Fibroblast of skin of back (primary cell): ENCODE data around the gene SLC44A5.

Experiments
- DNase-seq: peaks from one replicate; pipeline ENCODE4 v3.0.0-alpha.2; 2013

Gene SLC44A5

DNA sequence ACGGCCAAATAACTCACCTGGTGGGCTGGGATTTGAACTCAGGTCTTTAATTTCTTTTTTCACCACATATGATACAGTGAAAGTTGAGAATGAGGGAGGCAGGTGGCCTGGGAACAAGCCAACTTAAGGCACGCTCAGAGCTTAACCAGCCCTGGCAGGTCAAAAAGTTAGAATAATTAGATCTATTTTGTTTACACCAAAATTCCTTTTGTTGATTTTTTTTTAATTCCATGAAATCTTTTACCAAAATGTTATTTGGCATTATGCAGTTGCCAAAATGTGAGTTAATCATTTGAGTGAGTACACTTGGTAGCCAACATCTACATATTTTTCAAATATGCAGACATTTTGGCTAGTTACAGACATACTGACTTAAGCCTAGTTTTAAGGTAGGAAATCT, 439.9 kb downstream of the SLC44A5 start:
- no peak for DNase-seq

DNA sequence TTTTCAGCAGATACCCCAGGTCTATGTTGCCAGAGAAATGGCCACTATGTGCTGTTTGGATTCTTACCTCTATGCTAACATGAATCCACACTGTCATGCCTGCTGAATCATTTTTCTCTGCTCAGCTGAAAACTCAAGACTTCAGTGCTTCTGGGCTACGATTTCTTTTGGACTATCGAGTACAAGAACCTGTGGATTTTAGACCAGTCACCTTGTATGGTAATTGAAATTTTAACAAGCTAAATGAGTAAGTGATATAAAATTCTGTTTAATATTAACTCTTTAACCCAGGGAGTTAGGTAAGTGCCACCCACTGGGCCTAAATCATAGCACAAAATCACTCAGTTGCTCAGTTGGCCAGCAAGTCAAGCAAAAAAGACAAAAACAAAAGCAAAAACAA, 440.9 kb downstream of the SLC44A5 start:
- no peak for DNase-seq

DNA sequence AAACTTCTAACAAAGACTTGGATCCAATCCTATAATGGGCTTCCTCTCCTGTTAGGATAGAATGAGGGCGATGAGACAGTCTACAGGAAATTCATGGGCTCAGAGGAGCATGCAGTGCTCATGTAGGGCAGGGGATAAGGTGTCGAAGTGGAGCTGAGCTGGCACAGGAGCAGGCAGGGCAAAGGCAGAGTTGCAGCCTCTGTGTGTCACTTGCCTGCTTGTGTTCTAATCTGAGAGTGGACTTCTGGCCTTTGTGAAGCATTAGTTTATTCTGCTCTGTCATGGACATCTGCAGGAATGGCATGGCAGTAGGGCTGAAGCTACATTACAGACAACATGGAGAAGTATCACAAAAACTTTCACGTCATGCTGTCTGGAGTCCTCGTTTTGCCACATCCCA, 444.1 kb downstream of the SLC44A5 start:
- DNase-seq: no peak

DNA sequence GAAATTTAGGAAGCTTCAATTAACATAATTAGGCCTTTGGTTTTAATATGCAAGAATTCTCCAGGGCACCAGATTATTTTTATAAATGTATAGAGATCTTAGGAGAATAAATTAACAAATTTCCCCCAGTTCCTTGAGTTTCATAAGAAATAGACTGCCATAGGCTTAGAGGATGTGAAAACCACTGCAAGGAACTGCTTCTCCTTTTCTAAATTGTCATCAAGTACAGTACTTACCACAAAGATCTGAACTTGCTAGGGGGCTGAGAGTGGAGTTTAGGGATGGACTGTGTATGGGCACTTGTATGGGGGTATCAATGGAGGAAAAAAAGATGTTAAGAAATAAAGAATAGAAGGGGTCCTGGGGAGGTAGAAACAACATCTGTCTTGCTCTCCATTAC, 445.6 kb downstream of the SLC44A5 start:
- DNase-seq: no peak

DNA sequence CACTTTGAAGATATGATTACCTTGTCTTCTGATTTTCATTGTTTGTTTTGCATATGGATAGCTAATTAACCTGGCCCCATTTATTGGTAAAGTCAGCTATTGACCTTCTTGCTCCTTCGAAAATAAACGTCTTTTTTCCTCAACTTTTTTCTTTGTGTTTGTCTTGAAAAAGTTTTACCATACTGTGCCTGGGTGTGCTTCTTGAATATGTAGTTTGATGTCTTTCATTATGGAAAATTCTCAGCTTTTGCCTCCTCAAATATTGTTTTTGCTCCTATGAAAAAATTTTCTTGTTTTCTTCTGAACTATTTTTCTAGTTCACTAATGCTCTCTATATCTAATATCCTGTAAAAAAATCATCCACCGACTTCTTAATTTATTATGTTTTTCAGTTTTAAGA, 451.8 kb downstream of the SLC44A5 start:
- no peak for DNase-seq
